Left renal pelvis (tissue), 4 donors: ENCODE results near the gene IRX6. TPM values are rescaled to one million over a fixed set of nuclear protein-coding genes. Genes with fewer than 3 reads are reported as not detected.

Experiments used
- DNase-seq, 4 donors: peaks; one replicate each; pipeline ENCODE4 v3.0.0-alpha.2; 2013; ENCODE audit warnings: low read depth in 4 of 4, low spot score in 3 of 4
- polyA plus RNA-seq, 4 donors: library from polyadenylated mRNA; unstranded; fragments of 120-200 nt; gene quantifications; one replicate each; pipeline ENCODE4 v1.2.1, GENCODE V29; 2013; ENCODE audit not compliant: insufficient read length in 4 of 4

IRX6 gene
- polyA plus RNA-seq, 4 donors: 0.12 to 6.1 (median 5.3) TPM

DNA sequence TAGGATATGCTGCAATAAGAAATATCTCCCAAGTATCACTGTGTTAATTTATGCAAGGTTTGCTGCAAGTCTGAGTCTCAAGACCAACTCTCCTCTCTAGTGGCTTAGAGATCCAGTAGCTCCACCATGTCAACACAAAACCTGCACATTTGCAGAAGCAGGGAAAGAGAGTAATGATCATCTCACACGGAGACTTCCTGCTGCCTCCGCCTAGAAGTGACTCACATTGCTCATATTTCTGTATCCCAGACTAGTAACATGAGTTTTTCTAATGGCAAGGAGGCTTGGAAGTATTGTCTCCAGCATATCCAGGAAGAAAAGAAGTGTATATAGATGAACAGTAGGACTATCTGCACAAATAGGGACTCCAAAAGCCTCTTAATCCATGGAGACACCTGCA is 15.0 kb upstream of the IRX6 start:
- no peak for DNase-seq

DNA sequence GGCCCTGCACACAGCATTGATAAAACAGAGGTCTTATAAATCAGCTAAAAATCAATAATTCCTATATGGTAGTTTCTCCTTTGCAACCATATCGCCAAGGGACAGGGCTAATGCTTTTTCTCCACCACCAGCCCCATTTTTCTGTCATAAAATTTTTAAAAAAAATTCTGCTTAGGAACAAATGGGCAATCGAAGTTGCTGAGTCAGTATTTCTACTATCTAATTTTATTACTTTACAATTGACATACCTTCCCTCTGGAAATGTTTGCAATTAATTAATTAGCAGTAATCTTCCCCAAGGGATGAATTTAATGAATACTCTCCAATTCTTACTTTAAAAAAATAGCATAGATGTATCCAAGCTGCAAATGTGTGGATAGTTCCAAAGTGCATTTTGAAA is 1.7 kb upstream of the IRX6 start:
- DNase-seq: no peak

DNA sequence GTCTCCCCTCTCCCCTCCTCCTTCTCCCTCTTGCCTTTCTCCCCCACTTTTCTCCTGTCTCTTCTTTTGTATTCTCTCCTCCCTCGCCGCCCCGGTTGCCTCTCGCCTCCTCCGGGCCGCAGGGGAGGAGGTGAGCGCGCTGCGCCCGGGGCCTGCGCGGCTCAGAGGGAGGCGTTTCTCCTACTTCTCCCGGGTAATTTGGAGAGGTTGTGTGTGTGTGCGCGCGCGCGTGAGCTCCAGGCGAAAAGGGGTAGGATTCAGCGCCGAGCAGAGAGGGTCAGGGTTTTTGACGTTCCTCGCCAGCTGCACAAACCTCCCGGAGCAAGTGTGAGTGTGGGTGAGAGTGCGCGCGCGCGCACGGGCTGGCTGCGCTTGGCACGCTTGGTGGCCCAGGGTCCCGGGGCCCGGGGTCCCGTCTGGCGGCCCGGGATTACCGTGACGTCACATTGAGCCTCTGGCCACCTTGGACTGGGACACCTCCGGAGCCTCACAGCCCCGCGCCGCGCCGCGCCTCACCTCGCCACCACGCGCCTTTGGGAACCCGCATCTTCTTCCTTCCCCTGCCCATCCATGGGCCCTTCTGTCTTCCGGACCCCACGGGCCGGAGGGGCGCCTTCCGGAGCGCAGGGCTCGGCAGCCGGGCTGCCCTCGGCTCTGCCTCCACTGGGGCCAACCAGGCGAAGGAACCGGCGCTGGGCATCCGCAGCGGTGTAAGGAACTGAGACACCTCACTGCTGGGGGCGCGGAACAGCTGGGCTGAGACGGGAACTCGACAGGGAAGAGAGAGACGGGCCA is 479 bp downstream of the IRX6 start:
- DNase-seq: no peak

DNA sequence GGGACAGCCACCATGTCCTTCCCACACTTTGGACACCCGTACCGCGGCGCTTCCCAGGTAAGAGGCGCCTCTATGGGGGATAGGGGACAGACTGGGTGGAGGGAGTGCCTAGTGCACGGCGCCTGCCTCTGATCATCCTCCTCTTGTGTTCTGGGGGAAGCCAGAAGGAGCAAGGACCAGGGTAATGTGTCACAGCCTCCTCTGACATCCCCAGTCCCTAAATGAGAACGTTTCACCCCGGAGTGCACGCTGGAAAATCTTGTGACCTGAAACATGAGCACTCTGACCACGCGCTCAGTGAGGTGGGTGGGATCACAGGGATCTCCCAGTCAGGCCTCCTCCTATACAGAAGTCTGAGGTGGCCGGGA is 1.1 kb downstream of the IRX6 start:
- DNase-seq: no peak

DNA sequence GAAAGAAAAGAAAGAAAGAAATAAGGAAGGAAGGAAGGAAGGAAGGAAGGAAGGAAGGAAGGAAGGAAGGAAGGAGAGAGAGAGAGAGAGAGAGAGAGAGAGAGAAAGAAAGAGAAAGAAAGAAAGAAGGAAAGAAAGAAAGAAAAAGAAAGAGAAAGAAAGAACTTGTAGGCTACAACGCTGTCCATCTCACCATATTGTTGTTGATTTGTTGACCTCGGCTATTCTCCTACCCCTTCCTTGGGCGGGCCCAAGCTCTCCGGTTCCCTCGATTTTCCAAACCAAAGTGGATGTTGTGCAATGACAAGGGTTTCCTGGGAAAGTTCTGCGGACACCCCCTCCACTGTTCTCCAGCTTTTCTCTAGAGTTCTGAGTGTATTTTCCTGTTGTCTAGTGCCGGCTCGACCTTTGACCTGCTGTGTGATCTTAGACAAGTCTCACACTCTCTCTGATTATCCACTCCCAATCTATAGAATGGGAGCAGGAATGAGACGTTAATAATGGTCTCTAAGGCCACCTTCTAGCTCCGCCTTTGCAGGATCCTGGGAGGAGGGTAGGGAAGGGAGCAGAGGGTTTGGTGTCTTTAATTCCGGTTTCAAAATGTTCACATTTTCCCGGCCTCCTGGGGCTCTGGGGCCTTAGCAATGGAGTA is 1.6 kb downstream of the IRX6 start:
- DNase-seq: no peak

DNA sequence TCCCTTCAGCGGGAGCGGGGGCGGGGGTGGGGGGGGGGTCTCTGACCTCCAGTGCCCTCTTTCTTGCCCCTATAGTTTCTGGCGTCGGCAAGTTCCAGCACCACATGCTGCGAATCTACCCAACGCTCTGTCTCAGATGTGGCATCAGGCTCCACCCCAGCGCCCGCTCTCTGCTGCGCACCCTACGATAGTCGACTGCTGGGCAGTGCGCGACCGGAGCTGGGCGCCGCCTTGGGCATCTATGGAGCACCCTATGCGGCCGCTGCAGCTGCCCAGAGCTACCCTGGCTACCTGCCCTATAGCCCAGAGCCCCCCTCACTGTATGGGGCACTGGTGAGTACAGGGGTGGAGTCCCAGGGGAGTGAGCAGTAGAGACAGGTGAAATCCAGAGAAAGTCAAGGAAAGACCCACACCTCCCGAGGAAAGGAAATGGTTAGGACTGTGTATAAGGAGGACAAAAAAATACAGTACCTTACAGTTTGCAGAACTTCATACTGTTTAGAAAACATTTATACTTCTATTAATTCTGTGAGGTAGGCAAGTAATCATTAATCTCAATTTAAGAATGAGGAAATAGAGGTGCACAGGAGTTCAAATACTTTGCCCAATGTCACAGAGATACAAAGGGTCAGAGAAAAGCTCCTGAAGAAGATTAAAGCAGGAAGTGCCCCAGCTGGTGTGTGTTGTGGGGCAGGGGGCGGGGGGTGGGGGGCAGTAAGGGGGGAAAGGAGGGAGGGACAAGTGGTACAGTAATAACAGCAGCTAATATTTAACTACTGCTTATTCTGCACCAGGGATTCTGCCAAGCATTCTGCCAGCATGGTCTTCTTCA is 2.5 kb downstream of the IRX6 start:
- DNase-seq: no peak

DNA sequence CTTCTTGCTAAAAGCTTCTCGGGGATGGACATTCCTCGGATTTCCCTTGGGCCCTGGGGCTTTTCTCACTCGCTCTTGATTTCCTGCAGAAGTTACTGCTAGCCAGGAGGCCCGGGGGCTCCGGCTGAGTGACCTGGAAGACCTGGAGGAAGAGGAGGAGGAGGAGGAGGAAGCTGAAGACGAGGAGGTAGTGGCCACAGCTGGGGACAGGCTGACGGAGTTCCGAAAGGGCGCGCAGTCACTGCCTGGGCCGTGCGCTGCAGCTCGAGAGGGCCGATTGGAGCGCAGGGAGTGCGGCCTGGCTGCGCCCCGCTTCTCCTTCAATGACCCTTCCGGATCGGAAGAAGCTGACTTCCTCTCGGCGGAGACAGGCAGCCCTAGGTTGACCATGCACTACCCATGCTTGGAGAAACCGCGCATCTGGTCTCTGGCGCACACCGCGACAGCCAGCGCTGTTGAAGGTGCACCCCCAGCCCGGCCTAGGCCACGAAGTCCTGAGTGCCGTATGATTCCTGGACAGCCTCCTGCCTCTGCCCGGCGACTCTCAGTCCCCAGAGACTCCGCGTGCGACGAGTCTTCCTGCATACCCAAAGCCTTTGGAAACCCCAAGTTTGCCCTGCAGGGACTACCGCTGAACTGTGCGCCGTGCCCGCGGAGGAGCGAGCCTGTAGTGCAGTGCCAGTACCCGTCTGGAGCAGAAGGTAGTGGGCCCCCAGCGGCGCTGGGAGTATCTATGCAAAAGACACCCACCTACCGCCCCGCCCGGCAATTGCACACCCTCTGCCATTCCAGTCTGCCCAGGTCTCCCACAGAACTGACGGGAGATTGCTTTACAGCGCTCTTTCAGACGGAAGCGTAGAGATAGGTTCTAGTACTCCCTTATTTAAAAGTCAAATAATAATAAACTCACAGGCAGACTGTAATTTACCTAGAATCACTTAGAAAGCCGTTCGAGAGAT is 4.9 kb downstream of the IRX6 start:
- no peak for DNase-seq

DNA sequence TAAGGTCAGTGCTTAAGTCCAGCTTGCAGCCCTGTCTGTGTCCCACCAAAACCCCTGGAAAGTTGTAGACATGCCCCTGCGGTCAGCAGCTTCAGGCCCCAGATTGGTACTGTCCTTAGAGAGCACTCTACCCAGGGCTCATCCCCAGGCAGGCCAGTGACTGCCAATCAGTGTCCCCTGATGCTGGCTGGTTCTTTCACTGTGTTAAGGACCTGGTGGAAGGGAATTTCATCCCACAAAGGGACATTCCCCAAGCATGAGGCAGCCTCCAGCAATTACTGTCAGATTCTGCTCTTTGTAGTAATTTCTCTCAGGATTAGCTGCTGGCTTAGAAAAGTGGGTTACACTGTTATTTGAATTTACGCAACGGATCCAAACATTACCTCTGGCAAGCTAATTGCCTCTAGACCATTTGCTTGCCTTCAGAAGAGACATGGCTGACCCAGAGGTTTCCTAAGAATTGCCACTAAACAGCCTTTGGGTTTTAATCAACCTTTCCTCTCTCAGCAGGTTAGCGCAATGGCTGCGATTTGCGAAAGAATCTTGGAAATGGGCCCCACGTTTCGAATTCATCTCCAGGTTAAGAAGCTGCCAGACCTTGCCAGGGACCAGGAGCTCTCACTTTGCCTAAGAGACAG is 5.9 kb downstream of the IRX6 start:
- DNase-seq: no peak

DNA sequence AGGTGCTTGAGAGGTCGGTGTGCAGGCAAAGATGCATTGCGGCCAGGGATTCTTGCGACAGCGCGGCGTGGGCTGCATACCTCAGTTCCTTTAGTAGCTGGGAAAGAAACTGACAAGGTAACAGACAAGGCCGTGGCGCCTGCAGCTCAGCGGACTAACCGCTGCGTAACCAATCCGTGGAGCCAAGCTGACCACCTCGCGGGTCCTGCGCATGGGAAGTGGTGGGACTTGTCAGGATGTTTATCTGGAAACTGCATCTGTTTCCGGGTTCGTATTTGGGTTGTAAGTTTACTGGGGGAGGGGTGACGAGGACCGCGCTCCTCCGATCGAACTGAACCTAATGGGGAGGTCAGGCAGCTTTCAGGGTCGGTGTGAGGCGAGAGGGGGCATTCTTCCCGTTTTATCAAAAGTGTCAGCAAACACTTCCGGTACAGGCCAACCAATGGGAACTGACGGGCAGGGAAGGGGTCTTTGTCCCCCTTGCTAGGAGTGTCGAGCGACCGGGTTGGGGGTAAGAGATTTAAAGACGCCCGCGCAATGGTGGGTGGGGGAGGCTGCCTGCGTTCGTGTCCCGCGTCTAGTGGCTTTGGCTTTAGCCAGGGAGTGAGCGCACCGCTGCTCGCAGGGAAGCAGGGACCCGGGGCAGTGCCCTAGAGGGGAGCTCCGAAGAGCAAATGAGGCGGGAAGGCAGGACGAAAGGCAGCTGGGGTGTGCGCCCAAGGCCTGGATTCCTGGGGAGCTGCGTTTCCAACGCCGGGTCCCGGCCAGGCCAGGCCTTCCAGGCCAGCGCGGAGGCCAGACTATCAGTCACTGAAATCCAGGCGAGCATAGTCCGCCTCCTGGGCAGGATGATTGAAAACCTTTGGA is 7.0 kb downstream of the IRX6 start:
- DNase-seq: no peak

DNA sequence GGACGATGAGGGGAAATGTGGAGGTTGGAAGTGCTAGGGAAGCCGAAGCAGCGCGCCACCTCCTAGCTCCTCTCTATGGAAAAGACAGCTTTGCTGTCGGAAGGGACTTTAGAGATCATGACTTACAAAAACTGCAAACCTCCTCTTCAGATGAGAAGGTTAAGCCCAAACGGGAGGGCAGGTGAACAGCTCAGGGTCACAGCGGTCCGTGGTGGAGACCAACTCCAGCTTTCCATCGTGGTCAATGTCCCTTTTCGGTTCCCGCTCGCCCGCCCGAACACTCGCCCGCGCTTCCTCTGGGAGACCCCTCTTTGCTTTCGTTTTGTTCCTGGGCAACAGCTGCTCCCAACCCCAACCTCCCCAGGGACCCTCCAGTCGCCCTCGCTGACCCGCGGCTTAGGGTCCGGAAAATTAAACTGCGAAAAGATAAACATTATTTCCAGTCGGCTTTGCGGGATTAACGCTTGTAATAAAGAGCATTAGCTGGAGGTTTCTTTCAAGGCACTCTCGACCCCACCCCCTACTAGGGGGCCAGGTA is 7.7 kb downstream of the IRX6 start:
- DNase-seq: no peak

DNA sequence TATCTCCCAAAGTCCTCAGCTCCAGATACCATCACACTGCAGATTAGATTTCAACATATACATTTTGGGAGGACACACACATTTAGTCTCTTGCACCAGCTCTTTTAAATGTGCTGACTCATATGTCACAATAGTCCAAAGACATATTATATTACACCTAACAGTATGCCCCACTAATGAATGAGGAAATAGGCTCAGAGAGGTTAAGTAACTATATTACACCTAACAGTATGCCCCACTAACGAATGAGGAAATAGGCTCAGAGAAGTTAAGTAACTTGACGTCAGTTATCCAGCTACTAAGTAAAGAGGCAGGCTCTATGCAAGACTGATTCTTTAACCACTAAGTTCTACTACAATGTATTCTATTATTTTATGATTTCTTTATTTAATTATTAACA is 9.7 kb downstream of the IRX6 start:
- no peak for DNase-seq

DNA sequence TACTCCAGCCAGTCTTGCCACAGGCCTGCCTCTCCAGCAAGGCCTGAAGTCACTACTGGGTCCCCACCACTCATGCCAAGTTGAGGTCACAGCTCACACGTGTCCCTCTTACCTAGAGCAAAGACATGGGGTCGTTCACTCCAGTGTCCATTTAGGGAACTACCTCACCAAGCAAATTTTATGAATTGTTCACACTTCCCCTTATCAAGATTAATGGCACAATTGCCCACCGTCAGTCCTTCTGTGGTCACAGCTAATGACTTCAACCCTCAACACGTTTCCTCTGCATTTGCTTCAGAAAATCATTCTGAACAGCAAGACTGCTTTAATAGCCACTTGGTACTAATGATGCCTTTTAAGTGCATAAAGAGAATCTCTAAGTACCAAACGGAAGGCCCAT is 14.6 kb downstream of the IRX6 start:
- no peak for DNase-seq

DNA sequence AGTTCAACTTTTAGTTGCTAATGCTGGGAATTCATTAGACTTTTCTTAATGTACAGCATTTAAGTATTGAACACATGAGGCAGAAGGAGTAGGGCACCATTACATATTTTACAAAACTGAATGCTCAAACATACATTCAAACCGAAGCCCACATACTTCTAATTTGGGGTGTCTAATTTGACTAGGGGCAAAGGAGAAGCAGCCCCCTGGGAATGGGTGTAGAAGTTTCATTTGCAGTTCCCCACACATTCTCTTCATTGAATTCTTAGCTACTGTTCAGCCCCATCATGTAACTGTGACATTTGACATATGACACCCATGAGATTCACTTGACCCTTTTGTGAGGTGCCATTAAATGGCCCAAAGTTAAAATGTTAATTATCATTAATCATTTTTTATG is 16.4 kb downstream of the IRX6 start:
- DNase-seq: no peak

DNA sequence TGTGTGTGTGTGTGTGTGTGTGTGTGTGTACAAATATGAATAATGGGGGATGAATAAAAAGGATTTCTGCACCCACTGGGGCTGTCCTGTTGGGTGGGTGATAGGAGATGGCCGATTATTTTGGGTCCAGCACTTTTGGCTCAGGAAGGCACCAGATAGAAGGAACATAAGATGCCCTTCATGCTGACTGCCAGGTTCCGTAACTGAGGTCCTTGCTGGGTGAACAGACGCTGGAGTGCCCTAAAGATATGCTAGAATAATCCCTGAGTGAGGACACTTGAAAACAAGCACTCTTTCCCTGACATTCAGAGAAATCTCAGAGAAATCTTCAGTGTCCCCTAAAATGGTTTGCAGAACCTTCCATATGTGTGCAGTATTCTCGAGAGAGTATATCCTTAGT is 17.7 kb downstream of the IRX6 start:
- DNase-seq: no peak

DNA sequence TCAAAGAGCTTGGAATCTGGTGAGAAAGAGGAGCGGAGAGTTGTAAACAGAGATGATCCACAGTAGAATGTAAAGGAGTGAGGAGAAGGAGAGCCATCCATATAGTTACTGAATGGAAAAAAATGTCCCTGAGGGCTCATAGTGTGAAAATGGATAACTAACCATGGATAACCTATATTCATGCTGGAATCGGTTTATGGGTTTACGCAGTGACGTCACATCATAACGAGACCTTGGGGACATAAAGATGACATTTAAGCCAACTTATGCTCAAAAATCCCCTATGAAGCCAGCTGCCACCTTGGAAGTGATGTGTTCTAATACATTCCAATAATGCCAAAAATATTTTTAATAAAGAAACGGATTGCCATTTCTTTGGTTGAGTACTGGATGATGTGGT is 22.5 kb downstream of the IRX6 start:
- DNase-seq: no peak

DNA sequence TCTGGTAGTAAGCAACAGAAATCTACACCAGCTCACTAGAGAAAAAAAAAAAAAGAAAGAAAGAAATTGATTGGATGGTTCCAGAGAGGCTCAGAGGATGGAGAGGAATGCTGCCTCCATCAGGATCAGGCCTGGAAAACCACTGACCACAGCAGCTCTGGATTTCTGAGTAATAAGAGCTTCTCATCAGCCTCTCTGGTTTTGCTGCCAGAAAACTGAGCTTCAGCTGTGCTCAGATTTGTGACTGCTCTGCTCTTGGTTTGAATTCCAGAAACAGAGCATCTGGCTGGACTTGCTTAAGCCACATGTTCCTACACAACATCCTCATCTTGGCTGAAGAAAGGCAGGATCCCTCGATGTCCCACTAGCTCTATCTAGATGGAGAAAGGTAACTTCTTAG is 25.9 kb downstream of the IRX6 start:
- no peak for DNase-seq

DNA sequence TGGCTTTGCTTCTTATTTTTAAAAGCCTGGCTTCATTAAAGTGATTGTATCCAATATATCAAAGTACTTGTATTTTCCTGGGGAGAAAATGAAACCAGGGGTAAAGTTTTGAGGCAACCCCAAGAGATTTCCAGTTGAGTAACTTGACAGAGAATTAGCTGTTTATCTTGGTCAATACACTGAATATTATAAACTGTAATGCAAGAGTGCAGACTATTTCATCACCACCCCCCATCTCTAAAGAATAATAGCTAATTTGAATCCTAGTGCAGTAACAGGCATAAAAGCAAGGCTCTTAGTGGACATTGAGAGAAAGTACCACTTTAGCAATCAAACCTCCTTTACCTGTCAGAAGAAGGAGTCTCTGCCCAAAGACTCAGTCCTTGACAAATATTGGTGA is 27.0 kb downstream of the IRX6 start:
- no peak for DNase-seq

DNA sequence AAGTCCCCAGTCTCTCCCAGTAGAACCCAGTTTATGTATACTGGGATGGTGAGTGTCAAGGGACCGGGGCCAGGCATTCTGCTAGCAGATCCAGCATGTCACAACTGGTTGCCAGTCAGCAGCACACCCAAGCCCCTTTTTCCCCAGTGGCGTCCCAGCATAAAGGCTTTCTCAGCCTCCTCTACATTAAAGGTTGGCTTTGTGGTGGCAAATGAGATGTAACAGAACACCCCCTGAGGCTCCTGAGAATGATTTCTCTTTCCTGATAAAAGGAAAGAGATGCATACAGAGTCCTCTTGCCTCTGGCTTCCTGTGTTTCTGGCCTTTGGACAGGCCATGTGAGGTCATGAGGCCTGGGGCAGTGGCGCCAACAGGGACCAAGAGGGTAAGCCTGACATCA is 27.9 kb downstream of the IRX6 start:
- no peak for DNase-seq

DNA sequence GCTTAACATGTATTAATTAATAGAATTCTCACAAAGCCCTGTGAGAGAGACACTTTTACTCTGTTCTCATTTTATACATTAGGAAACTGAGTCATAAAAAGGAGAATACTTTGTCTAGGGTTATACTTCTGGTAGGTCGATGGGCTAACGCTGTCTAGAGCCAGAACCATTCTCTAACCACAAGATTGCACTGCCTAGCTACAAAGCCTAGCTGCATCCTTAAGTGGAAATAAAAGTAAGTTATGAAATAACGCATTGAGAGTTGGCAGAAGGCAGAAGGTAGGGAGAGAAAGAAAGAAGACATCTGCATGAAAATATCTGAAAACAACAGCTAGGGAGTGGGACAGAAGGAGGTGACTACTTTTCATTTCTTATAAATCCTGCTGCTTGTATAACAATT is 33.2 kb downstream of the IRX6 start:
- DNase-seq: no peak
